ENCODE results near the gene SUSD1. TPM values are rescaled to one million over a fixed set of nuclear protein-coding genes. Genes with fewer than 3 reads are reported as not detected.

The SUSD1 gene
- polyA plus RNA-seq, 1 donor from 2014 or later = 2.0 TPM

DNA sequence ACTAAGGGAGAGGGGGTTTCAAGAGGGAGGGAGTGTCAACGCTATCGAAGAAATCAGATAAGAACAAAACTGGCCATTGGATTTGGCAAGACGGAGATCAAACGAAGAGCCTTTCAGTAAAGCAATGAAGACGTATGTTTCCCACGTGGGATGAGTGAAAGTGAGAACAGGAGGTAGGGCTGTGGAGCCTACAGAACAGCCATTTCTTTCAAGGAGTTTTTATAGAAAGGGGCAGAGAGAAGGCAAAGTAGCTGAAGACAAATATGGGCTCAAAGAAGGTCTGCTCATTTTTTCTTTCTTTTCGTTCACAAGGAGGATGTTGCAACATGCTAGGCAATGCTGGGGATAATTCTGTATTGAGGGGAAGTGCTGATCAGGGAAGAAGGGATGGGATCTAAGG is 98.3 kb downstream of the SUSD1 start:
- H3K36me3 ChIP-seq (ENCODE audit: insufficient read depth, low read length) = no peaks in the 10 kb centered on the region
- TF ChIP-seq POLR2AphosphoS5 (IDR thresholded peaks at IDR 0.05) = no peak
- TF ChIP-seq, protein P1, sequence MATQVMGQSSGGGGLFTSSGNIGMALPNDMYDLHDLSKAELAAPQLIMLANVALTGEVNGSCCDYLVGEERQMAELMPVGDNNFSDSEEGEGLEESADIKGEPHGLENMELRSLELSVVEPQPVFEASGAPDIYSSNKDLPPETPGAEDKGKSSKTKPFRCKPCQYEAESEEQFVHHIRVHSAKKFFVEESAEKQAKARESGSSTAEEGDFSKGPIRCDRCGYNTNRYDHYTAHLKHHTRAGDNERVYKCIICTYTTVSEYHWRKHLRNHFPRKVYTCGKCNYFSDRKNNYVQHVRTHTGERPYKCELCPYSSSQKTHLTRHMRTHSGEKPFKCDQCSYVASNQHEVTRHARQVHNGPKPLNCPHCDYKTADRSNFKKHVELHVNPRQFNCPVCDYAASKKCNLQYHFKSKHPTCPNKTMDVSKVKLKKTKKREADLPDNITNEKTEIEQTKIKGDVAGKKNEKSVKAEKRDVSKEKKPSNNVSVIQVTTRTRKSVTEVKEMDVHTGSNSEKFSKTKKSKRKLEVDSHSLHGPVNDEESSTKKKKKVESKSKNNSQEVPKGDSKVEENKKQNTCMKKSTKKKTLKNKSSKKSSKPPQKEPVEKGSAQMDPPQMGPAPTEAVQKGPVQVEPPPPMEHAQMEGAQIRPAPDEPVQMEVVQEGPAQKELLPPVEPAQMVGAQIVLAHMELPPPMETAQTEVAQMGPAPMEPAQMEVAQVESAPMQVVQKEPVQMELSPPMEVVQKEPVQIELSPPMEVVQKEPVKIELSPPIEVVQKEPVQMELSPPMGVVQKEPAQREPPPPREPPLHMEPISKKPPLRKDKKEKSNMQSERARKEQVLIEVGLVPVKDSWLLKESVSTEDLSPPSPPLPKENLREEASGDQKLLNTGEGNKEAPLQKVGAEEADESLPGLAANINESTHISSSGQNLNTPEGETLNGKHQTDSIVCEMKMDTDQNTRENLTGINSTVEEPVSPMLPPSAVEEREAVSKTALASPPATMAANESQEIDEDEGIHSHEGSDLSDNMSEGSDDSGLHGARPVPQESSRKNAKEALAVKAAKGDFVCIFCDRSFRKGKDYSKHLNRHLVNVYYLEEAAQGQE (IDR thresholded peaks at IDR 0.05; ENCODE audit: borderline replicate concordance) = no peak
- TF ChIP-seq, protein P2, sequence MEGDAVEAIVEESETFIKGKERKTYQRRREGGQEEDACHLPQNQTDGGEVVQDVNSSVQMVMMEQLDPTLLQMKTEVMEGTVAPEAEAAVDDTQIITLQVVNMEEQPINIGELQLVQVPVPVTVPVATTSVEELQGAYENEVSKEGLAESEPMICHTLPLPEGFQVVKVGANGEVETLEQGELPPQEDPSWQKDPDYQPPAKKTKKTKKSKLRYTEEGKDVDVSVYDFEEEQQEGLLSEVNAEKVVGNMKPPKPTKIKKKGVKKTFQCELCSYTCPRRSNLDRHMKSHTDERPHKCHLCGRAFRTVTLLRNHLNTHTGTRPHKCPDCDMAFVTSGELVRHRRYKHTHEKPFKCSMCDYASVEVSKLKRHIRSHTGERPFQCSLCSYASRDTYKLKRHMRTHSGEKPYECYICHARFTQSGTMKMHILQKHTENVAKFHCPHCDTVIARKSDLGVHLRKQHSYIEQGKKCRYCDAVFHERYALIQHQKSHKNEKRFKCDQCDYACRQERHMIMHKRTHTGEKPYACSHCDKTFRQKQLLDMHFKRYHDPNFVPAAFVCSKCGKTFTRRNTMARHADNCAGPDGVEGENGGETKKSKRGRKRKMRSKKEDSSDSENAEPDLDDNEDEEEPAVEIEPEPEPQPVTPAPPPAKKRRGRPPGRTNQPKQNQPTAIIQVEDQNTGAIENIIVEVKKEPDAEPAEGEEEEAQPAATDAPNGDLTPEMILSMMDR (IDR thresholded peaks at IDR 0.05; ENCODE audit: poor library complexity, severe bottlenecking) = no peak
- TF ChIP-seq SMC3 (conservative IDR thresholded peaks at IDR 0.05; ENCODE audit: poor library complexity) = no peak
- no peak for TF ChIP-seq TAF1 (IDR thresholded peaks at IDR 0.05; ENCODE audit: low read depth)
- no peak for TF ChIP-seq EP300 (conservative IDR thresholded peaks at IDR 0.05; ENCODE audit: poor library complexity, severe bottlenecking)
- no peak for TF ChIP-seq EZH2 (IDR thresholded peaks at IDR 0.05; ENCODE audit: borderline replicate concordance, insufficient read depth, low read length, poor library complexity, severe bottlenecking)
- TF ChIP-seq RAD21 (conservative IDR thresholded peaks at IDR 0.05) = no peak
- no peak for TF ChIP-seq MXI1 (conservative IDR thresholded peaks at IDR 0.05; ENCODE audit: poor library complexity, severe bottlenecking)
- no peak overlapping the region for H3K27ac ChIP-seq (ENCODE audit: low read length)
- H2AFZ ChIP-seq (ENCODE audit: low read depth, low read length) = no peak overlapping the region
- no peaks in the 10 kb centered on the region for H3F3A ChIP-seq (ENCODE audit: insufficient read depth, low read length, poor library complexity, severe bottlenecking)
- no peaks in the 10 kb centered on the region for H3K27me3 ChIP-seq (ENCODE audit: insufficient read depth, low read depth, low read length)
- no peak overlapping the region for H3K4me3 ChIP-seq (ENCODE audit: low read length)
- H3K79me2 ChIP-seq (replicated peaks; ENCODE audit: insufficient read depth, low read length) = no peaks in the 10 kb centered on the region
- H3K4me2 ChIP-seq (ENCODE audit: low read length) = no peak overlapping the region
- no peaks in the 10 kb centered on the region for H3K9me2 ChIP-seq (ENCODE audit: insufficient read depth, low read length)
- no peak overlapping the region for H3K9ac ChIP-seq (ENCODE audit: low read length)
- no peaks in the 10 kb centered on the region for H4K20me1 ChIP-seq (ENCODE audit: insufficient read depth)
- H3K9me3 ChIP-seq (ENCODE audit: low read length) = no peaks in the 10 kb centered on the region

DNA sequence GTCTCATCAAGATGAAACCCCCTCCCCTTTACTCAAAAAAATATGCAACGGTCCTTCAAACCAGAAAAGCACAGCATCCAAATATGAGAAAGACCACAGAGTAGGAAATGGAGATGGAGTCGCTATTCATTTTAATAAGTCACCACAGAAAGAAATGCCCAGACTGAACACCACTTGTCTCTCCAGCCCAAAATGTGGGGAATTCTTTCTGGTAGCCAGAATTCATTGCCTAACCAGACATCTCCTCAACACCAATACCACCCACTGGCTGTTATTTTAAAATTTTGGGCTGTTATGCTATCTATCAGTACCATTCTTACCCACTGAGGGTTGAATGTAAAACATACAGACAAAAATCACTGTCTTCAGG is 100.1 kb downstream of the SUSD1 start:
- Histone ChIP-seq H4K20me1 (ENCODE audit: insufficient read depth) (no peaks in the 10 kb centered on the region), H3K27me3 (ENCODE audit: insufficient read depth, low read depth, low read length) (no peaks in the 10 kb centered on the region), H3F3A (ENCODE audit: insufficient read depth, low read length, poor library complexity, severe bottlenecking) (no peaks in the 10 kb centered on the region), H2AFZ (ENCODE audit: low read depth, low read length) (no peak overlapping the region), H3K4me2 (ENCODE audit: low read length) (no peak overlapping the region), H3K9me3 (ENCODE audit: low read length) (no peaks in the 10 kb centered on the region), H3K4me3 (ENCODE audit: low read length) (no peak overlapping the region), H3K27ac (ENCODE audit: low read length) (no peak overlapping the region), H3K79me2 (replicated peaks; ENCODE audit: insufficient read depth, low read length) (no peaks in the 10 kb centered on the region), H3K9me2 (ENCODE audit: insufficient read depth, low read length) (no peaks in the 10 kb centered on the region), H3K36me3 (ENCODE audit: insufficient read depth, low read length) (no peaks in the 10 kb centered on the region), H3K9ac (ENCODE audit: low read length) (no peak overlapping the region)
- TF ChIP-seq SMC3 (conservative IDR thresholded peaks at IDR 0.05; ENCODE audit: poor library complexity) = peak; percentile 7
- no peak for TF ChIP-seq MXI1 (conservative IDR thresholded peaks at IDR 0.05; ENCODE audit: poor library complexity, severe bottlenecking)

All from neural cell (in vitro differentiated cells).